ENCODE data around the gene PIGBOS1.
"Not testable (repeated sequence)": the region's sequence is repeated elsewhere in the genome, so short reads cannot be mapped to it uniquely, and the experiment has no call there.

DNA sequence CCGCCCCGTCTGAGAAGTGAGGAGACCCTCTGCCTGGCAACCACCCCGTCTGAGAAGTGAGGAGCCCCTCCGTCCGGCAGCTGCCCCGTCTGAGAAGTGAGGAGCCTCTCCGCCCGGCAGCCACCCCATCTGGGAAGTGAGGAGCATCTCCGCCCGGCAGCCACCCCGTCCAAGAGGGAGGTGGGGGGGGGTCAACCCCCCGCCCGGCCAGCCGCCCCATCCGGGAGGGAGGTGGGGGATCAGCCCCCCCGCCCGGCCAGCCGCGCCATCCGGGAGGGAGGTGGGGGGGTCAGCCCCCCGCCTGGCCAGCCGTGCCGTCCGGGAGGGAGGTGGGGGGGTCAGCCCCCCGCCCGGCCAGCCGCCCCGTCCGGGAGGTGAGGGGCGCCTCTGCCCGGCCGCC, 16.1 kb downstream of the PIGBOS1 start:
- TF ChIP-seq EZH2, EZH2phosphoT487 (IDR thresholded peaks at IDR 0.05): not testable (repeated sequence)
- TF ChIP-seq, protein P1, sequence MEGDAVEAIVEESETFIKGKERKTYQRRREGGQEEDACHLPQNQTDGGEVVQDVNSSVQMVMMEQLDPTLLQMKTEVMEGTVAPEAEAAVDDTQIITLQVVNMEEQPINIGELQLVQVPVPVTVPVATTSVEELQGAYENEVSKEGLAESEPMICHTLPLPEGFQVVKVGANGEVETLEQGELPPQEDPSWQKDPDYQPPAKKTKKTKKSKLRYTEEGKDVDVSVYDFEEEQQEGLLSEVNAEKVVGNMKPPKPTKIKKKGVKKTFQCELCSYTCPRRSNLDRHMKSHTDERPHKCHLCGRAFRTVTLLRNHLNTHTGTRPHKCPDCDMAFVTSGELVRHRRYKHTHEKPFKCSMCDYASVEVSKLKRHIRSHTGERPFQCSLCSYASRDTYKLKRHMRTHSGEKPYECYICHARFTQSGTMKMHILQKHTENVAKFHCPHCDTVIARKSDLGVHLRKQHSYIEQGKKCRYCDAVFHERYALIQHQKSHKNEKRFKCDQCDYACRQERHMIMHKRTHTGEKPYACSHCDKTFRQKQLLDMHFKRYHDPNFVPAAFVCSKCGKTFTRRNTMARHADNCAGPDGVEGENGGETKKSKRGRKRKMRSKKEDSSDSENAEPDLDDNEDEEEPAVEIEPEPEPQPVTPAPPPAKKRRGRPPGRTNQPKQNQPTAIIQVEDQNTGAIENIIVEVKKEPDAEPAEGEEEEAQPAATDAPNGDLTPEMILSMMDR (IDR thresholded peaks at IDR 0.05) = not testable (repeated sequence)

Data from neural progenitor cell (in vitro differentiated cells).